Keratinocyte (primary cell): Measurements from ENCODE around the gene TKTL2. TPM values are rescaled to one million over a fixed set of nuclear protein-coding genes. Genes with fewer than 3 reads are reported as not detected.

Experiments used
- DNase-seq: peaks from one replicate; pipeline ENCODE4 v3.0.0-alpha.2; 2011; ENCODE audit warnings: low read depth, missing footprints, low spot score
- FAIRE-seq: peaks from 2 replicates; lab custom pipeline; 2011; peaks lifted over from hg19 to GRCh38; lab: Jason Lieb, UNC
- H2AFZ ChIP-seq: 2 replicates; pipeline ENCODE4 v1.6.0; 2012; ENCODE audit warnings: low read length, control low read depth, inconsistent platforms; ENCODE audit not compliant: control insufficient read depth
- H3K27ac ChIP-seq: 2 replicates; pipeline ENCODE4 v1.5.1; 2011; ENCODE audit warnings: low read length; ENCODE audit not compliant: control insufficient read depth, insufficient read depth
- H3K27me3 ChIP-seq: 3 replicates; pipeline ENCODE4 v1.6.0; 2011; ENCODE audit warnings: low read length; ENCODE audit not compliant: control insufficient read depth, insufficient read depth; ENCODE audit errors: extremely low read depth
- H3K36me3 ChIP-seq, 2 experiments: 2 replicates in 1 of 2; 3 replicates in 1 of 2; pipeline ENCODE4 v1.5.1; 2011; ENCODE audit warnings: low read length in 2 of 2, mild to moderate bottlenecking in 1 of 2; ENCODE audit not compliant: control insufficient read depth in 2 of 2, insufficient read depth in 2 of 2; ENCODE audit errors: extremely low read depth in 1 of 2
- H3K4me1 ChIP-seq: 3 replicates; pipeline ENCODE4 v1.5.1; 2011; ENCODE audit warnings: low read length; ENCODE audit not compliant: control insufficient read depth, insufficient read depth; ENCODE audit errors: extremely low read depth
- H3K4me2 ChIP-seq: 3 replicates; pipeline ENCODE4 v1.6.0; 2011; ENCODE audit warnings: low read depth, low read length; ENCODE audit not compliant: control insufficient read depth, insufficient read depth; ENCODE audit errors: extremely low read depth
- H3K4me3 ChIP-seq, 3 experiments: fragments of 200-600 bp in 1 of 3; sonication (generic) in 1 of 3; 2 replicates in 2 of 3; 3 replicates in 1 of 3; pipeline ENCODE4 v1.5.1; 2011 to 2016; ENCODE audit warnings: low read length in 3 of 3, mild to moderate bottlenecking in 3 of 3, control low read depth in 2 of 3, inconsistent platforms in 1 of 3, low read depth in 1 of 3, mixed read lengths in 1 of 3, mixed run types in 1 of 3, moderate library complexity in 1 of 3; ENCODE audit not compliant: control insufficient read depth in 2 of 3, insufficient read depth in 2 of 3; ENCODE audit errors: extremely low read depth in 1 of 3
- H3K79me2 ChIP-seq: 2 replicates; pipeline ENCODE4 v1.6.0; 2012; ENCODE audit warnings: low read length; ENCODE audit not compliant: control insufficient read depth, insufficient read depth
- H3K9ac ChIP-seq: 3 replicates; pipeline ENCODE4 v1.6.0; 2011; ENCODE audit warnings: low read length; ENCODE audit not compliant: control insufficient read depth, insufficient read depth; ENCODE audit errors: extremely low read depth
- H3K9me1 ChIP-seq: 3 replicates; pipeline ENCODE4 v1.6.0; 2011; ENCODE audit warnings: low read length; ENCODE audit not compliant: control insufficient read depth, insufficient read depth; ENCODE audit errors: extremely low read depth
- H3K9me3 ChIP-seq: 2 replicates; pipeline ENCODE4 v1.5.1; 2012; ENCODE audit warnings: low read depth, low read length; ENCODE audit not compliant: control insufficient read depth
- H4K20me1 ChIP-seq: 3 replicates; pipeline ENCODE4 v1.6.0; 2011; ENCODE audit warnings: low read length; ENCODE audit not compliant: control insufficient read depth, insufficient read depth; ENCODE audit errors: extremely low read depth
- EZH2 ChIP-seq: IDR thresholded peaks from one replicate; pipeline ENCODE4 v1.6.1; 2012; ENCODE audit warnings: inconsistent platforms, mild to moderate bottlenecking, low read length, moderate library complexity
- dilution Hi-C: fragments of 300-500 bp; cut with MboI; formaldehyde crosslinking; loops from one replicate; pipeline ENCODE4 v1.7.0; 2020; ENCODE audit warnings: low sequenced_read_pairs; ENCODE audit not compliant: extremely low pct_ligation_motif_present
- polyA plus RNA-seq, 5 experiments: library from polyadenylated mRNA; depleted of rRNA in 3 of 5; stranded (reverse) in 3 of 5; stranded (forward) in 1 of 5; unstranded in 1 of 5; fragments of >200 nt; gene quantifications; 1 replicate in 1 of 5; 2 replicates in 3 of 5; 3 replicates in 1 of 5; pipeline versions ENCODE4 v1.2.1 to v1.2.3, GENCODE V29; 2011 to 2012; ENCODE audit warnings: missing spikeins in 2 of 5, low read depth in 1 of 5, low replicate concordance in 1 of 5
- TF ChIP-seq, protein P1 (sequence below), 3 experiments: IDR thresholded peaks in 1 of 3; conservative IDR thresholded peaks in 1 of 3; optimal IDR thresholded peaks in 1 of 3; 2 replicates in 2 of 3; 3 replicates in 1 of 3; pipeline versions ENCODE3 to v1.5.1; 2011; ENCODE audit warnings: low read length in 3 of 3, mild to moderate bottlenecking in 3 of 3, moderate library complexity in 2 of 3, control low read depth in 1 of 3, inconsistent platforms in 1 of 3; ENCODE audit not compliant: insufficient read depth in 2 of 3; ENCODE audit errors: extremely low read depth in 1 of 3

TKTL2 gene
- polyA plus RNA-seq, 1 donor (not counting 4 experiments of a cell fraction or from before 2014, with no cell fraction given) = not detected

DNA sequence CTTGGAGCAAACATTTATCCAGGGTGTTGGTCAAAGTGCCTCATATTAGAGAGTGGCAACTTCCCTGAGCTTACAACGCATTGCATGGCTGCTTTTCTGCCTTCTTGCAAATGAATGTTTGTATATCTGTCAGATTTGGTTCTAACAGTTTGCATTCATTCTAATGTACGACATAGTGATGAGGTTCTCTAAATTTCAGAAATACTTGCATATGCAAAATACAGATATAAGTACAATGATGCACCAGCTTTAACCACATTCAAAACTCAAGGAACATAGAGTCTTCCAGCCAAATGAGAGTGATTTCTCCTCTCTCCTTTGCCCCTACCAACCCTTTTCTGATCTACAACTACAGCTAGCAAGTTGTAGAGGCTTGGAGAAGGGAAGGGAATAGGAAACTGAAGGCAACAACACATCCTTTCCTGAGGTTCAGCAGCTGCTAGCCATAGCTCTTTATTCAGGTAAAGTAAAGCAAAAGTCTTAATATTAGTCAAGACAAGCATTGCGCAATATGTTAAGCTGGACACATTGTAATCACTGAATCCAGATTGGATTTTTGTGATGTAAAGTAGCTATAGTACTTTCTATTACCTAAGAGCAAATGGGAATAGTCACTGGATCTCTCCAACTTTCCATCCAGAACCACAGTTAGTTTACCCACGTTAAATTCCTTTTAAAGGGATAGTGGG is 6.3 kb downstream of the TKTL2 start:
- Histone ChIP-seq H3K27me3 (no peaks in the 10 kb centered on the region), H4K20me1 (no peaks in the 10 kb centered on the region), H3K27ac (no peak overlapping the region), H3K79me2 (no peaks in the 10 kb centered on the region), H3K36me3 (no peaks in the 10 kb centered on the region), H3K4me1 (peaks cover 4% of the 10 kb centered on the region), H3K4me3 (no peak overlapping the region), H3K9me3 (no peaks in the 10 kb centered on the region), H3K9ac (no peak overlapping the region), H3K9me1 (no peaks in the 10 kb centered on the region), H3K4me2 (no peak overlapping the region), H2AFZ (no peak overlapping the region)
- FAIRE-seq (no peak), DNase-seq (no peak)
- dilution Hi-C loops = no loop called here
- TF ChIP-seq, protein P1, sequence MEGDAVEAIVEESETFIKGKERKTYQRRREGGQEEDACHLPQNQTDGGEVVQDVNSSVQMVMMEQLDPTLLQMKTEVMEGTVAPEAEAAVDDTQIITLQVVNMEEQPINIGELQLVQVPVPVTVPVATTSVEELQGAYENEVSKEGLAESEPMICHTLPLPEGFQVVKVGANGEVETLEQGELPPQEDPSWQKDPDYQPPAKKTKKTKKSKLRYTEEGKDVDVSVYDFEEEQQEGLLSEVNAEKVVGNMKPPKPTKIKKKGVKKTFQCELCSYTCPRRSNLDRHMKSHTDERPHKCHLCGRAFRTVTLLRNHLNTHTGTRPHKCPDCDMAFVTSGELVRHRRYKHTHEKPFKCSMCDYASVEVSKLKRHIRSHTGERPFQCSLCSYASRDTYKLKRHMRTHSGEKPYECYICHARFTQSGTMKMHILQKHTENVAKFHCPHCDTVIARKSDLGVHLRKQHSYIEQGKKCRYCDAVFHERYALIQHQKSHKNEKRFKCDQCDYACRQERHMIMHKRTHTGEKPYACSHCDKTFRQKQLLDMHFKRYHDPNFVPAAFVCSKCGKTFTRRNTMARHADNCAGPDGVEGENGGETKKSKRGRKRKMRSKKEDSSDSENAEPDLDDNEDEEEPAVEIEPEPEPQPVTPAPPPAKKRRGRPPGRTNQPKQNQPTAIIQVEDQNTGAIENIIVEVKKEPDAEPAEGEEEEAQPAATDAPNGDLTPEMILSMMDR (optimal IDR thresholded peaks at IDR 0.05 in 1 of 3, IDR thresholded peaks at IDR 0.05 in 1 of 3, conservative IDR thresholded peaks at IDR 0.05 in 1 of 3; ENCODE audit: extremely low read depth in 1 of 3, insufficient read depth in 2 of 3, low read length in 3 of 3) = no peak
- no peak for TF ChIP-seq EZH2

DNA sequence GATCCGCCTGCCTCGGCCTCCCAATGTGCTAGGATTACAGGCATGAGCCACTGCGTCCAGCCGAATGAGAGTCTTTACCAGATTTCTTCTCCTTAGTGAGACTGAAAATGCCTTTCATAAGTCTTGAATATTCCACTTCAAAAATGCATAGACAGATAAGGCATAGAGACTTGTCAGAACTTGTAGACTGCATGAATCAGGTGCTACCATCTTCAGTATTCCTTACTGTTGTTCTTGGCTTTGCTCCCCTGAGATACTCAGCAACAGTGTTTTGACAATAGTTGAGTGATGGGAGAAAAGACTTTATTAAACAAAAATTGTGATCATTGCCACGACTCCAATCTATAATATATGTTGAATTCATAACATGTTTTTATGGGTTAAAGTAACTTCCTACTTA is 11.0 kb downstream of the TKTL2 start:
- dilution Hi-C loops = no loop called here

More for the DNA sequence above, 11.0 kb downstream of the TKTL2 start:
- TF ChIP-seq, protein P1 (optimal IDR thresholded peaks at IDR 0.05 in 1 of 3, IDR thresholded peaks at IDR 0.05 in 1 of 3, conservative IDR thresholded peaks at IDR 0.05 in 1 of 3; ENCODE audit: extremely low read depth in 1 of 3, insufficient read depth in 2 of 3, low read length in 3 of 3) = no peak
- no peak for TF ChIP-seq EZH2
- H3K36me3 ChIP-seq = no peaks in the 10 kb centered on the region
- H3K27me3 ChIP-seq = no peaks in the 10 kb centered on the region
- no peaks in the 10 kb centered on the region for H4K20me1 ChIP-seq
- H3K4me1 ChIP-seq = peaks cover 4% of the 10 kb centered on the region
- peak; percentile 87 for FAIRE-seq
- no peaks in the 10 kb centered on the region for H3K9me1 ChIP-seq
- no peak for DNase-seq
- H3K9me3 ChIP-seq = no peaks in the 10 kb centered on the region
- no peak overlapping the region for H3K4me3 ChIP-seq
- H3K79me2 ChIP-seq = no peaks in the 10 kb centered on the region
- no peak overlapping the region for H2AFZ ChIP-seq
- H3K9ac ChIP-seq = no peak overlapping the region
- no peak overlapping the region for H3K4me2 ChIP-seq
- no peak overlapping the region for H3K27ac ChIP-seq
